Activated CD4-positive, alpha-beta T cell treated with anti-CD3 and anti-CD28 coated beads for 36 hours (primary cell): ENCODE measurements around the gene PLEK2. TPM values are rescaled to one million over a fixed set of nuclear protein-coding genes. Genes with fewer than 3 reads are reported as not detected.

Experiments
- ATAC-seq: fragments of 200-7000 bp; cut with Tn5 transposase; one replicate; pipeline ENCODE4 v1.10.0; 2021; ENCODE audit warnings: mild to moderate bottlenecking, moderate library complexity
- CTCF ChIA-PET: fragments of 350-600 bp; sonication (Branson Sonifier 250); formaldehyde crosslinking; loops from one replicate; lab custom pipeline; 2021; ENCODE audit warnings: antibody characterized with exemption; lab: Charles Lee
- POLR2A ChIA-PET: fragments of 350-600 bp; sonication (Branson Sonifier 250); formaldehyde crosslinking; loops from one replicate; lab custom pipeline; 2021; ENCODE audit warnings: antibody characterized with exemption, inconsistent platforms; lab: Charles Lee
- DNase-seq: peaks from one replicate; pipeline ENCODE4 v3.0.0-alpha.2; 2020
- H3K27ac Mint-ChIP-seq: one replicate; pipeline ENCODE4 v1.8.0; 2021; ENCODE audit warnings: mixed read lengths
- H3K27me3 Mint-ChIP-seq: one replicate; pipeline ENCODE4 v1.8.0; 2021; ENCODE audit warnings: mixed read lengths
- H3K36me3 Mint-ChIP-seq: one replicate; pipeline ENCODE4 v1.8.0; 2021; ENCODE audit warnings: low read depth, mixed read lengths
- H3K4me1 Mint-ChIP-seq: one replicate; pipeline ENCODE4 v1.8.0; 2021; ENCODE audit warnings: mixed read lengths
- H3K4me3 Mint-ChIP-seq: one replicate; pipeline ENCODE4 v1.8.0; 2021; ENCODE audit warnings: mild to moderate bottlenecking, moderate library complexity, mixed read lengths
- H3K9me3 Mint-ChIP-seq: one replicate; pipeline ENCODE4 v1.8.0; 2021; ENCODE audit warnings: low read depth, mixed read lengths
- intact Hi-C, 2 experiments: fragments of 100-400 bp; cut with DNase I in 1 of 2; cut with micrococcal nuclease in 1 of 2; formaldehyde crosslinking; loops; one replicate each; pipeline versions ENCODE4 v1.14.2 to v1.15.1; 2022 to 2024; cut with DNase I, micrococcal nuclease
- total RNA-seq, 2 experiments: library from RNA; stranded (reverse); gene quantifications; one replicate each; pipeline ENCODE4 v1.2.3, GENCODE V29; 2021

PLEK2 gene
- total RNA-seq, 2 experiments from 2014 or later = 2.9 to 5.1 TPM

- no peak for ATAC-seq
- Mint-ChIP-seq H3K4me1 (no peaks in the 10 kb centered on the region), H3K9me3 (peaks cover under 1% of the 10 kb centered on the region), H3K27me3 (no peaks in the 10 kb centered on the region), H3K36me3 (no peaks in the 10 kb centered on the region), H3K4me3 (no peak overlapping the region), H3K27ac (no peak overlapping the region)
- intact Hi-C loops = no loop called here
- no peak for DNase-seq
- POLR2A ChIA-PET = no interaction called here
- CTCF ChIA-PET = interaction anchor here (1.7 kb wide), 1 partner anchor 9 kb away, joined by 4 read pairs; no protein-coding TSS in a partner anchor
These were observed 14.4 kb downstream of the PLEK2 start for GRCh38 chr14:67397536-67397935.

GRCh38 chr14:67396381-67396970 is 15.5 kb downstream of the PLEK2 start:
- Mint-ChIP-seq H3K27me3 (no peaks in the 10 kb centered on the region), H3K27ac (no peak overlapping the region), H3K4me1 (no peaks in the 10 kb centered on the region), H3K36me3 (no peaks in the 10 kb centered on the region), H3K9me3 (no peaks in the 10 kb centered on the region), H3K4me3 (no peak overlapping the region)
- ChIA-PET POLR2A (no interaction called here), CTCF (interaction anchor here (1.7 kb wide), 1 partner anchor 10 kb away, joined by 4 read pairs; no protein-coding TSS in a partner anchor)
- DNase-seq (no peak), ATAC-seq (no peak)
- intact Hi-C loops = no loop called here

GRCh38 chr14:67395876-67396189 is 16.1 kb downstream of the PLEK2 start:
- Mint-ChIP-seq H3K27me3 (no peaks in the 10 kb centered on the region), H3K27ac (no peak overlapping the region), H3K36me3 (no peaks in the 10 kb centered on the region), H3K4me1 (peaks cover 4% of the 10 kb centered on the region), H3K9me3 (no peaks in the 10 kb centered on the region), H3K4me3 (no peak overlapping the region)
- no peak for ATAC-seq
- no peak for DNase-seq
- intact Hi-C loops = loop anchor here in 1 of 2 experiments (1.0 kb wide), 1 partner anchor 29 kb away; no protein-coding TSS in a partner anchor
- POLR2A ChIA-PET = no interaction called here
- CTCF ChIA-PET = no interaction called here

DNA sequence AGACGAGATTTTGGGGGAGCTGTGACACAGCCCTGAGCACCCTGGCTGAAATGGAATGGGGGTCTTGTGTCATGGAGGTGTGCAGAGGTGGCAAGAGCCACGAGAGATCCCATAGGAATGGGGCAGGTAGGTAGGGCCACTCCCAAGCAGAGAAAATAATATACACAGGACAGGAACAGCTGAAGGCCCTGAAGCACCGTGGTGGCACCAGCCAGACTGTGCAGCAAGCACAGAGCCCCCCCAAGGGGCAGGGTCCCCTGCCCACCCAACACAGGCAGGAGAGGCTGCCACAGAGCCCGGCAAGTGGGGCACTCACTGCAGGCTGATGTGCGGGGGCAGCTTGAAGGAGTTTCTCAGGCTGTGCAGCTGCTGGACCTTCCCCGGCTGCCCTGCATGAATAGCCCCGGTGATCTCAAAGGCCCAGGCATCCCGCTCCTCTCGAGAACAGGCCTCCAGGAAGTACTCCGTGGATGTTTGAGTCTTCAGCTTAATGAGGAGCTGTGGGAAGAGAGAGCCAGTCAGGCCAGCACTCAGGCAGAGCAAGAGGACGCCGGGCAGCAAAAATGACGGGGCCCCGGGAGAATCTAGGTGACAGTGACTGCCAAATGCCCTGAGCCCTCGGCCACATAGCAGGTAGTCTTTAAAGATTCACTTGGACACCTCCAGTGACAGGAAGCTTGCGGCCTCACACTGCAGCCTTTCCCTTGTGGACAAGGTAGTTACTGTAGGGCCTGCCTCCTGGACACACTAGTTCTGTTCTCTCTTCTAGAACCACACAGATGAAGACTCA is 16.7 kb downstream of the PLEK2 start:
- no peak for DNase-seq
- POLR2A ChIA-PET = no interaction called here
- H3K27ac Mint-ChIP-seq = no peak overlapping the region
- H3K9me3 Mint-ChIP-seq = no peaks in the 10 kb centered on the region
- no peaks in the 10 kb centered on the region for H3K36me3 Mint-ChIP-seq
- ATAC-seq = no peak
- intact Hi-C loops = loop anchor here in 1 of 2 experiments (1.0 kb wide), 1 partner anchor 28 kb away; no protein-coding TSS in a partner anchor
- H3K27me3 Mint-ChIP-seq = no peaks in the 10 kb centered on the region
- H3K4me3 Mint-ChIP-seq = no peak overlapping the region
- CTCF ChIA-PET = no interaction called here
- H3K4me1 Mint-ChIP-seq = peaks cover 7% of the 10 kb centered on the region

DNA sequence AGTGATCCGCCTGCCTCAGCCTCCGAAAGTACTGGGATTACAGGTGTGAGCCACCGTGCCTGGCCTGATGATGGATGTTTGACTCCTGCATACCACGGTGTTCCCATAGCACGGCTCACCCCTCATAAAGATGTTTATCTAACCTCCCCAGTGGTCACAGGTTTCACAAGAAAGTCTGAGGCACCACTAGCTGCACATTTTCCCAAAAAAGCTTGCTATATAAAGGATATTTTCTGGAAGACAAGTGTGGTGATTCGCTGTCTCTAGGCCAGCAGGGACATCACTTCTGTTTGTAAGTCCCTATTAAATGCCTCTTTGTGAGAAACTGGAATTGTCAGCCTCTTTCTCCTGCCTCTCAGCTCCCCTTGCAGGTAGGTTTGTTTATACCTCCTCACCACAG is 18.3 kb downstream of the PLEK2 start:
- ATAC-seq = no peak
- Mint-ChIP-seq H3K27me3 (no peaks in the 10 kb centered on the region), H3K4me1 (peaks cover 7% of the 10 kb centered on the region), H3K27ac (no peak overlapping the region), H3K4me3 (no peak overlapping the region), H3K36me3 (no peaks in the 10 kb centered on the region), H3K9me3 (no peaks in the 10 kb centered on the region)
- ChIA-PET POLR2A (no interaction called here), CTCF (interaction anchor here (0.6 kb wide), 1 partner anchor 770 kb away, joined by 3 read pairs; no protein-coding TSS in a partner anchor)
- intact Hi-C loops = no loop called here
- no peak for DNase-seq

DNA sequence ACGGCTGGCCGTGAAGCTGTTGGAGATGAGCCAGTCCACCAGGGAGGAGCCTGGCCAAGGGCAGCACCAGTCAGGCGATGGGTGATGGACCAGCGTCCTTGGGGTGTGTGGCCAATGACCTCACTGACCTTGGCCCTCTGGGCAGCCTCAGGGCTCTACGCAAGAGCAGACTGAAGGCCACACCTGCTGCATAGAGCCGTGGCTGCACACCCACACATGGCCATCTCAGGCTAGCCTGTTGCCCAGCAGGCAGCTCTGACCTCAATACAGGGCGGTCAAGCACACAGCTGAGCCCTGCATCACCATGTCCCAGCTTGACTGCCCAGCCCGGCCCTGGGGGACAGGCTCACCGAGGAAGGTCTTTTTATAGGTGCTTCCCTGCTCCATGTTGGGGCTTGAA is 19.2 kb downstream of the PLEK2 start:
- Mint-ChIP-seq H3K27ac (no peak overlapping the region), H3K4me3 (no peak overlapping the region), H3K4me1 (peaks cover 7% of the 10 kb centered on the region), H3K9me3 (no peaks in the 10 kb centered on the region), H3K27me3 (no peaks in the 10 kb centered on the region), H3K36me3 (no peaks in the 10 kb centered on the region)
- ATAC-seq = no peak
- no peak for DNase-seq
- intact Hi-C loops = no loop called here
- POLR2A ChIA-PET = no interaction called here
- CTCF ChIA-PET = no interaction called here

- ATAC-seq (no peak), DNase-seq (no peak)
- intact Hi-C loops = no loop called here
- POLR2A ChIA-PET = no interaction called here
- no peaks in the 10 kb centered on the region for H3K9me3 Mint-ChIP-seq
- H3K36me3 Mint-ChIP-seq = peaks cover 4% of the 10 kb centered on the region
- H3K4me3 Mint-ChIP-seq = no peak overlapping the region
- CTCF ChIA-PET = interaction anchor here (1.1 kb wide), 1 partner anchor 23 kb away, joined by 3 read pairs; no protein-coding TSS in a partner anchor
- peaks cover 7% of the 10 kb centered on the region for H3K4me1 Mint-ChIP-seq
- no peak overlapping the region for H3K27ac Mint-ChIP-seq
- H3K27me3 Mint-ChIP-seq = no peaks in the 10 kb centered on the region
These were observed 19.8 kb downstream of the PLEK2 start for GRCh38 chr14:67392123-67392522.

DNA sequence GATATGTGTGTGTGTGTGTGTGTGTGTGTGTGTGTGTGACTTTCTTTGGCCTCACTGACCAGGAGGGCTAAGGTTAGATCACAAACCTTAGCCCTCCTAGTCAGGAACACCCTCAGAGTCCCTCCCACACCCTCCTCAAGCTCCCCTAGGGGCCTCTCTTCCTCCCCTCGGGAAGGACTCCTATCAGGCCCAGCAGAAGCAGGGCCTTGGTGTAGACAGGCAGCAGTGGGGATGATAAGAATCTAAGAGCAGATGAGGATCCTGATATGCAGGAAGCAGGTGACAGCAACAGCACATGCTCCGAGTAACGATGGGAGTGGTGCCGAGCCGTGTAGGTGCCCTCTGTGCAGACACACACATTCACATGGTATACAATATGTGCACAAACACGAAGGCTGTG is 20.7 kb downstream of the PLEK2 start:
- ATAC-seq (no peak), DNase-seq (no peak)
- Mint-ChIP-seq H3K9me3 (no peaks in the 10 kb centered on the region), H3K4me1 (peaks cover 7% of the 10 kb centered on the region), H3K27me3 (no peaks in the 10 kb centered on the region), H3K4me3 (no peak overlapping the region), H3K27ac (no peak overlapping the region), H3K36me3 (peaks cover 10% of the 10 kb centered on the region)
- POLR2A ChIA-PET = interaction anchor here (0.6 kb wide), 2 partner anchors 116 to 143 kb away, joined by 3 read pairs; no protein-coding TSS in a partner anchor
- intact Hi-C loops = no loop called here
- CTCF ChIA-PET = interaction anchor here (0.6 to 1.1 kb wide), 2 partner anchors 9 to 23 kb away, joined by 3 read pairs; no protein-coding TSS in a partner anchor

- H3K36me3 Mint-ChIP-seq = peaks cover 17% of the 10 kb centered on the region
- ATAC-seq = no peak
These were observed 22.0 kb downstream of the PLEK2 start for GRCh38 chr14:67389811-67390534.

DNA sequence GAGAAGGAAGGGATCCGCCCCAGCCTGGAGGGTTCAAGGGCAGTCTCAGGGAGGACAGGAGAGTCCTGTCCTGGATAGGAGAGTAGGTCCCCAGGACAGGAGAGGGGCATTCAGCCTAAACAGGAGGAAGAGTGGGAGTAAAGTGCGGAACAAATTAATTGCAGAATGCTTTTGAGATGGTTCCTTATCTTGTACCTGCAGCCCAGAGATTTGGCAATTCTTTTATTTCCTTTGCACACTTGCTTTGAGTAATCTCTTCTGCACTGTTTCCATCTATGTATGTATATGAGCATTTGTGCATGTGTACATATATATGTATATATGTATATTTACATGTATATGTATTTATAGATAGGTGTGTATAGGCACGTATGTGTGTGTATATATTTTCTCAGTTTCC is 22.7 kb downstream of the PLEK2 start:
- Mint-ChIP-seq H3K27ac (no peak overlapping the region), H3K4me1 (peaks cover 7% of the 10 kb centered on the region), H3K27me3 (no peaks in the 10 kb centered on the region), H3K9me3 (no peaks in the 10 kb centered on the region), H3K4me3 (no peak overlapping the region), H3K36me3 (peaks cover 24% of the 10 kb centered on the region)
- DNase-seq = no peak
- intact Hi-C loops = no loop called here
- POLR2A ChIA-PET = no interaction called here
- CTCF ChIA-PET = no interaction called here
- no peak for ATAC-seq

More at GRCh38 chr14:67389811-67390534, 22.0 kb downstream of the PLEK2 start:
- no peak for DNase-seq
- CTCF ChIA-PET = interaction anchor here (0.6 kb wide), 1 partner anchor 198 kb away, joined by 4 read pairs; no protein-coding TSS in a partner anchor
- H3K27me3 Mint-ChIP-seq = no peaks in the 10 kb centered on the region
- no peak overlapping the region for H3K27ac Mint-ChIP-seq
- peaks cover 7% of the 10 kb centered on the region for H3K4me1 Mint-ChIP-seq
- POLR2A ChIA-PET = no interaction called here
- no peak overlapping the region for H3K4me3 Mint-ChIP-seq
- intact Hi-C loops = no loop called here
- no peaks in the 10 kb centered on the region for H3K9me3 Mint-ChIP-seq

DNA sequence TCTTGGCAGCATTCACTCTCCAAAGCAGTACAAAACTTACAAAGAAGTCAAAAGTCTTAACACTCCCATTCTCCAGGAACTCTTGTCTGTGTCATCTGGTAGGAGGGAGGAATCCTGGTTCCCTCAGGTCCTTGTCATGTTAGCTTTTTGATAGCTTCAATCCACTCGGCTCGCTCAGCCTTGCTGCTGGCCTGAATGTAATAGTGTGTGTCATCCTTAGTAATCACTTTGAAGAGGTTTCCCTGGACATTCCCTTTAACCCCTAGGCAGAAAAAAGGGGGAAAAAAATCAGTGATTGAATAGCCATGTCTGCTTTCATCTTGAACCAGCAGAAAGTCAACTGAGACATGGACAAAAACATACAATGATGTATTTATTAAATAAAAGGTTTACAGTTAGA is 24.8 kb downstream of the PLEK2 start:
- POLR2A ChIA-PET = no interaction called here

More for the DNA sequence above, 24.8 kb downstream of the PLEK2 start:
- DNase-seq (no peak), ATAC-seq (no peak)
- CTCF ChIA-PET = interaction anchor here (1.0 to 2.2 kb wide), 3 partner anchors 28 to 247 kb away, joined by 3 to 6 read pairs (median 6); partner anchors contain the start of genes ATP6V1D and EIF2S1
- intact Hi-C loops = no loop called here
- Mint-ChIP-seq H3K4me3 (no peak overlapping the region), H3K27ac (no peak overlapping the region), H3K9me3 (no peaks in the 10 kb centered on the region), H3K27me3 (no peaks in the 10 kb centered on the region), H3K4me1 (peaks cover 13% of the 10 kb centered on the region), H3K36me3 (peaks cover 38% of the 10 kb centered on the region)
